Nucleus accumbens (tissue), 56 donors: ENCODE results near the gene GID4.
A peak's percentile ranks its signal among the peaks of the same experiment; 100 is the strongest.

Experiments
- DNase-seq, 56 donors: peaks; one replicate each; lab custom pipeline; 2025; lab: John Stamatoyannopoulos, UW

GID4 gene

GRCh38 chr17:18093616-18094408 lies 54.6 kb downstream of the GID4 start:
- peak in 7 of 56 donors; percentile 11 to 33 (median 21) for DNase-seq

- DNase-seq = no peak
Measured at GRCh38 chr17:18094409-18094807, 55.2 kb downstream of the GID4 start.

- no peak for DNase-seq
Measured at GRCh38 chr17:18099516-18099915, 60.3 kb downstream of the GID4 start.

- DNase-seq = no peak
Measured at GRCh38 chr17:18100616-18101015, 61.4 kb downstream of the GID4 start.

- no peak for DNase-seq
Measured at GRCh38 chr17:18101828-18102227, 62.6 kb downstream of the GID4 start.

GRCh38 chr17:18102640-18103039 lies 63.4 kb downstream of the GID4 start:
- no peak for DNase-seq

- DNase-seq = no peak
Measured at GRCh38 chr17:18105027-18105426, 65.8 kb downstream of the GID4 start.

- no peak for DNase-seq
Measured at GRCh38 chr17:18105595-18105994, 66.4 kb downstream of the GID4 start.

GRCh38 chr17:18106211-18106610 lies 67.0 kb downstream of the GID4 start:
- DNase-seq = no peak

- no peak for DNase-seq
Measured at GRCh38 chr17:18107061-18107790, 68.0 kb downstream of the GID4 start.

- peak in 4 of 56 donors; percentile 17 to 40 (median 26) for DNase-seq
Measured at GRCh38 chr17:18107971-18108370, 68.8 kb downstream of the GID4 start.

GRCh38 chr17:18108401-18109312 lies 69.4 kb downstream of the GID4 start, which contains the start of gene MYO15A:
MYO15A (plus strand) TSS chr17:18108756; CDS start chr17:18118801, 10,045 bp downstream.
- no peak for DNase-seq

GRCh38 chr17:18109935-18110485 lies 70.8 kb downstream of the GID4 start:
- DNase-seq = no peak

- DNase-seq = no peak
Measured at GRCh38 chr17:18110636-18111145, 71.5 kb downstream of the GID4 start.

- DNase-seq = no peak
Measured at GRCh38 chr17:18111330-18111971, 72.2 kb downstream of the GID4 start.

GRCh38 chr17:18115517-18115916 lies 76.3 kb downstream of the GID4 start:
- no peak for DNase-seq

- no peak for DNase-seq
Measured at GRCh38 chr17:18116078-18116477, 76.9 kb downstream of the GID4 start.

GRCh38 chr17:18117533-18117932 lies 78.3 kb downstream of the GID4 start:
- DNase-seq = no peak
